AG09309 (cell line): ENCODE data around the gene ZC2HC1B.

ENCODE experiments used
- DNase-seq: peaks from one replicate; pipeline ENCODE4 v3.0.0-alpha.2; 2010; ENCODE audit warnings: low read depth
- H3K4me3 ChIP-seq: 2 replicates; pipeline ENCODE4 v1.5.1; 2011; ENCODE audit warnings: mild to moderate bottlenecking, low read depth, low read length, moderate library complexity; ENCODE audit not compliant: control insufficient read depth
- CTCF ChIP-seq: IDR thresholded peaks from 2 replicates; pipeline ENCODE4 v1.5.1; 2011; ENCODE audit warnings: mild to moderate bottlenecking, low read depth, low read length, inconsistent platforms; ENCODE audit not compliant: insufficient read depth, control insufficient read depth; ENCODE audit errors: missing control alignments

Gene ZC2HC1B

GRCh38 chr6:143929975-143930374 lies 65.7 kb downstream of the ZC2HC1B start:
- no peak overlapping the region for H3K4me3 ChIP-seq
- no peak for DNase-seq
- TF ChIP-seq CTCF: no peak

- DNase-seq: no peak
- no peak for TF ChIP-seq CTCF
- no peak overlapping the region for H3K4me3 ChIP-seq
These were observed 70.1 kb downstream of the ZC2HC1B start for GRCh38 chr6:143934331-143934730.

GRCh38 chr6:143934867-143935266 lies 70.6 kb downstream of the ZC2HC1B start:
- no peak overlapping the region for H3K4me3 ChIP-seq
- no peak for DNase-seq
- no peak for TF ChIP-seq CTCF

- H3K4me3 ChIP-seq: no peak overlapping the region
- no peak for TF ChIP-seq CTCF
- DNase-seq: no peak
These were observed 72.1 kb downstream of the ZC2HC1B start for GRCh38 chr6:143936347-143936746.

GRCh38 chr6:143936778-143937667 lies 72.7 kb downstream of the ZC2HC1B start:
- no peak overlapping the region for H3K4me3 ChIP-seq
- no peak for DNase-seq
- no peak for TF ChIP-seq CTCF

GRCh38 chr6:143937668-143937970 lies 73.3 kb downstream of the ZC2HC1B start:
- no peak for DNase-seq

More at GRCh38 chr6:143937668-143937970, 73.3 kb downstream of the ZC2HC1B start:
- H3K4me3 ChIP-seq: no peak overlapping the region
- no peak for TF ChIP-seq CTCF
